HepG2 (cell line): ENCODE results near the gene OTOP1. TPM values are rescaled to one million over a fixed set of nuclear protein-coding genes. Genes with fewer than 3 reads are reported as not detected.

Source experiments
- BCL6 ChIP-seq: IDR thresholded peaks from 2 replicates; pipeline ENCODE4 v1.6.1; 2016; ENCODE audit warnings: missing genetic modification reagents, missing compliant biosample characterization
- CEBPB ChIP-seq: IDR thresholded peaks from 2 replicates; pipeline ENCODE4 v1.6.1; 2011; ENCODE audit warnings: low read depth, low read length, improper control_type of control experiment, borderline replicate concordance
- ETV6 ChIP-seq: sonication (generic); formaldehyde crosslinking; conservative IDR thresholded peaks from 2 replicates; pipeline ENCODE4 v1.4.0; 2020; ENCODE audit warnings: missing genetic modification reagents
- KMT2A ChIP-seq: sonication (generic); formaldehyde crosslinking; IDR thresholded peaks from 2 replicates; pipeline ENCODE4 v1.4.0; 2020; ENCODE audit warnings: missing genetic modification reagents
- MIXL1 ChIP-seq: IDR thresholded peaks from 2 replicates; pipeline ENCODE4 v1.6.1; 2016
- NR2F1 ChIP-seq, 2 experiments: fragments of 450-650 bp in 1 of 2; formaldehyde crosslinking in 1 of 2; IDR thresholded peaks; 2 replicates each; pipeline versions ENCODE4 v1.5.0 to v1.6.1; 2016 to 2020; ENCODE audit warnings: mild to moderate bottlenecking in 1 of 2, missing compliant biosample characterization in 1 of 2, missing genetic modification reagents in 1 of 2, moderate library complexity in 1 of 2
- ONECUT2 ChIP-seq: sonication (generic); formaldehyde crosslinking; IDR thresholded peaks from 2 replicates; pipeline ENCODE4 v1.4.0; 2020; ENCODE audit warnings: missing genetic modification reagents
- PHB2 ChIP-seq: fragments of 450-650 bp; IDR thresholded peaks from 2 replicates; pipeline ENCODE4 v1.6.1; 2018; ENCODE audit not compliant: partially characterized antibody
- SAP130 ChIP-seq: IDR thresholded peaks from 2 replicates; pipeline ENCODE4 v1.6.1; 2016; ENCODE audit warnings: low read depth
- SMARCC2 ChIP-seq: fragments of 450-650 bp; IDR thresholded peaks from 2 replicates; pipeline ENCODE4 v1.6.1; 2017; ENCODE audit warnings: antibody characterized with exemption, mild to moderate bottlenecking
- SP4 ChIP-seq: sonication (generic); formaldehyde crosslinking; IDR thresholded peaks from 2 replicates; pipeline ENCODE4 v1.8.1; 2023; ENCODE audit warnings: mild to moderate bottlenecking, missing genetic modification reagents
- TBX2 ChIP-seq: sonication (generic); formaldehyde crosslinking; IDR thresholded peaks from 2 replicates; pipeline ENCODE4 v1.5.0; 2020; ENCODE audit warnings: missing genetic modification reagents, mild to moderate bottlenecking, borderline replicate concordance
- TCF7 ChIP-seq: sonication (generic); IDR thresholded peaks from 2 replicates; pipeline ENCODE4 v1.6.1; 2016; ENCODE audit warnings: antibody characterized with exemption, low read depth
- TERF1 ChIP-seq: sonication (generic); formaldehyde crosslinking; IDR thresholded peaks from 2 replicates; pipeline ENCODE4 v1.8.0; 2022; ENCODE audit warnings: mild to moderate bottlenecking, missing genetic modification reagents, moderate library complexity
- YEATS2 ChIP-seq: sonication (generic); formaldehyde crosslinking; IDR thresholded peaks from 2 replicates; pipeline ENCODE4 v1.4.0; 2020; ENCODE audit warnings: missing genetic modification reagents, borderline replicate concordance
- ZFP36L1 ChIP-seq: sonication (generic); formaldehyde crosslinking; IDR thresholded peaks from 2 replicates; pipeline ENCODE4 v1.8.0; 2022; ENCODE audit warnings: mild to moderate bottlenecking, missing genetic modification reagents, moderate library complexity
- ZNF20 ChIP-seq: sonication (generic); formaldehyde crosslinking; IDR thresholded peaks from 2 replicates; pipeline ENCODE4 v1.4.0; 2020; ENCODE audit warnings: mild to moderate bottlenecking, moderate library complexity, missing genetic modification reagents
- ZNF296 ChIP-seq: sonication (generic); formaldehyde crosslinking; conservative IDR thresholded peaks from 2 replicates; pipeline ENCODE4 v1.5.0; 2020; ENCODE audit warnings: mild to moderate bottlenecking, missing genetic modification reagents
- ZNF335 ChIP-seq: sonication (generic); formaldehyde crosslinking; IDR thresholded peaks from 2 replicates; pipeline ENCODE4 v1.4.0; 2020; ENCODE audit warnings: missing genetic modification reagents
- ZNF501 ChIP-seq: sonication (generic); formaldehyde crosslinking; IDR thresholded peaks from 2 replicates; pipeline ENCODE4 v1.5.1; 2020; ENCODE audit warnings: mild to moderate bottlenecking, moderate library complexity, missing genetic modification reagents
- ZNF747 ChIP-seq: sonication (generic); formaldehyde crosslinking; IDR thresholded peaks from 2 replicates; pipeline ENCODE4 v1.8.1; 2023; ENCODE audit warnings: missing genetic modification reagents, mild to moderate bottlenecking, borderline replicate concordance
- polyA plus RNA-seq, 8 experiments: library from polyadenylated mRNA; depleted of rRNA in 3 of 8; stranded (reverse) in 7 of 8; unstranded in 1 of 8; fragments of >200 nt; fragmentation: Illumina TruSeq in 4 of 8; extraction: Trizol in 4 of 8; gene quantifications; 2 replicates each; pipeline versions ENCODE4 v1.2.1 to v1.2.3, GENCODE V29; 2011 to 2016; ENCODE audit warnings: low read depth in 4 of 8, missing spikeins in 1 of 8, mixed read lengths in 1 of 8; ENCODE audit not compliant: insufficient read depth in 1 of 8
- total RNA-seq, 5 experiments: library from RNA; depleted of rRNA; stranded (reverse); fragments of >200 nt; fragmentation: Illumina TruSeq; extraction: Trizol; gene quantifications; 2 replicates each; pipeline ENCODE4 v1.2.3, GENCODE V29; 2016; ENCODE audit warnings: low read depth in 1 of 5
- TF ChIP-seq, protein P1 (sequence below): sonication (generic); formaldehyde crosslinking; IDR thresholded peaks from 2 replicates; pipeline ENCODE4 v1.5.0; 2020; ENCODE audit warnings: mild to moderate bottlenecking, missing genetic modification reagents, borderline replicate concordance
- TF ChIP-seq, protein P2 (sequence below): sonication (generic); IDR thresholded peaks from 2 replicates; pipeline ENCODE4 v1.6.1; 2016; ENCODE audit warnings: low read depth, borderline replicate concordance
- TF ChIP-seq, protein P3 (sequence below): sonication (generic); formaldehyde crosslinking; IDR thresholded peaks from 2 replicates; pipeline ENCODE4 v1.4.0; 2020; ENCODE audit warnings: missing genetic modification reagents; ENCODE audit errors: not compliant biosample characterization

Gene OTOP1
- total and polyA plus RNA-seq, 2 of the 13 experiments (the other 11 are each of a cell fraction or from before 2014, with no cell fraction given): not detected

- TF ChIP-seq NR2F1 (CRISPR knock-in tag; IDR thresholded peaks at IDR 0.05) (no peak), TBX2 (CRISPR knock-in tag) (no peak), ZNF501 (CRISPR knock-in tag) (no peak), ETV6 (no peak), MIXL1 (CRISPR knock-in tag) (no peak; the same call in 1 of the 2 replicates), ZNF296 (no peak), TCF7 (no peak), ZFP36L1 (no peak), TERF1 (CRISPR knock-in tag) (no peak), ZNF335 (CRISPR knock-in tag) (no peak), SMARCC2 (no peak), CEBPB (no peak), ONECUT2 (CRISPR knock-in tag) (no peak), SAP130 (peak; percentile 65), ZNF747 (CRISPR knock-in tag) (no peak), SP4 (CRISPR knock-in tag) (no peak), BCL6 (CRISPR knock-in tag) (no peak), PHB2 (no peak), YEATS2 (CRISPR knock-in tag) (no peak), KMT2A (0 out of 2 replicates have a peak, but pooled peaks have one; percentile 18), ZNF20 (CRISPR knock-in tag) (no peak)
- TF ChIP-seq, protein P1, sequence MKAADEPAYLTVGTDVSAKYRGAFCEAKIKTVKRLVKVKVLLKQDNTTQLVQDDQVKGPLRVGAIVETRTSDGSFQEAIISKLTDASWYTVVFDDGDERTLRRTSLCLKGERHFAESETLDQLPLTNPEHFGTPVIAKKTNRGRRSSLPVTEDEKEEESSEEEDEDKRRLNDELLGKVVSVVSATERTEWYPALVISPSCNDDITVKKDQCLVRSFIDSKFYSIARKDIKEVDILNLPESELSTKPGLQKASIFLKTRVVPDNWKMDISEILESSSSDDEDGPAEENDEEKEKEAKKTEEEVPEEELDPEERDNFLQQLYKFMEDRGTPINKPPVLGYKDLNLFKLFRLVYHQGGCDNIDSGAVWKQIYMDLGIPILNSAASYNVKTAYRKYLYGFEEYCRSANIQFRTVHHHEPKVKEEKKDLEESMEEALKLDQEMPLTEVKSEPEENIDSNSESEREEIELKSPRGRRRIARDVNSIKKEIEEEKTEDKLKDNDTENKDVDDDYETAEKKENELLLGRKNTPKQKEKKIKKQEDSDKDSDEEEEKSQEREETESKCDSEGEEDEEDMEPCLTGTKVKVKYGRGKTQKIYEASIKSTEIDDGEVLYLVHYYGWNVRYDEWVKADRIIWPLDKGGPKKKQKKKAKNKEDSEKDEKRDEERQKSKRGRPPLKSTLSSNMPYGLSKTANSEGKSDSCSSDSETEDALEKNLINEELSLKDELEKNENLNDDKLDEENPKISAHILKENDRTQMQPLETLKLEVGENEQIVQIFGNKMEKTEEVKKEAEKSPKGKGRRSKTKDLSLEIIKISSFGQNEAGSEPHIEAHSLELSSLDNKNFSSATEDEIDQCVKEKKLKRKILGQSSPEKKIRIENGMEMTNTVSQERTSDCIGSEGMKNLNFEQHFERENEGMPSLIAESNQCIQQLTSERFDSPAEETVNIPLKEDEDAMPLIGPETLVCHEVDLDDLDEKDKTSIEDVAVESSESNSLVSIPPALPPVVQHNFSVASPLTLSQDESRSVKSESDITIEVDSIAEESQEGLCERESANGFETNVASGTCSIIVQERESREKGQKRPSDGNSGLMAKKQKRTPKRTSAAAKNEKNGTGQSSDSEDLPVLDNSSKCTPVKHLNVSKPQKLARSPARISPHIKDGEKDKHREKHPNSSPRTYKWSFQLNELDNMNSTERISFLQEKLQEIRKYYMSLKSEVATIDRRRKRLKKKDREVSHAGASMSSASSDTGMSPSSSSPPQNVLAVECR: no peak; the same call in 1 of the 2 replicates
- TF ChIP-seq, protein P2, sequence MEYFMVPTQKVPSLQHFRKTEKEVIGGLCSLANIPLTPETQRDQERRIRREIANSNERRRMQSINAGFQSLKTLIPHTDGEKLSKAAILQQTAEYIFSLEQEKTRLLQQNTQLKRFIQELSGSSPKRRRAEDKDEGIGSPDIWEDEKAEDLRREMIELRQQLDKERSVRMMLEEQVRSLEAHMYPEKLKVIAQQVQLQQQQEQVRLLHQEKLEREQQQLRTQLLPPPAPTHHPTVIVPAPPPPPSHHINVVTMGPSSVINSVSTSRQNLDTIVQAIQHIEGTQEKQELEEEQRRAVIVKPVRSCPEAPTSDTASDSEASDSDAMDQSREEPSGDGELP: peak; percentile 83
- TF ChIP-seq, protein P3, sequence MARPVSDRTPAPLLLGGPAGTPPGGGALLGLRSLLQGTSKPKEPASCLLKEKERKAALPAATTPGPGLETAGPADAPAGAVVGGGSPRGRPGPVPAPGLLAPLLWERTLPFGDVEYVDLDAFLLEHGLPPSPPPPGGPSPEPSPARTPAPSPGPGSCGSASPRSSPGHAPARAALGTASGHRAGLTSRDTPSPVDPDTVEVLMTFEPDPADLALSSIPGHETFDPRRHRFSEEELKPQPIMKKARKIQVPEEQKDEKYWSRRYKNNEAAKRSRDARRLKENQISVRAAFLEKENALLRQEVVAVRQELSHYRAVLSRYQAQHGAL: no peak
Observed at GRCh38 chr4:4182835-4183568, 43.7 kb downstream of the OTOP1 start (continued).
